CD4-positive, alpha-beta T cell treated with Interleukin-6 for 4 hours (primary cell): ENCODE measurements around the gene CRAMP1.

Experiments
- DNase-seq: peaks from one replicate; pipeline ENCODE4 v3.0.0-alpha.2; 2020; ENCODE audit warnings: mixed read lengths

Gene CRAMP1

DNA sequence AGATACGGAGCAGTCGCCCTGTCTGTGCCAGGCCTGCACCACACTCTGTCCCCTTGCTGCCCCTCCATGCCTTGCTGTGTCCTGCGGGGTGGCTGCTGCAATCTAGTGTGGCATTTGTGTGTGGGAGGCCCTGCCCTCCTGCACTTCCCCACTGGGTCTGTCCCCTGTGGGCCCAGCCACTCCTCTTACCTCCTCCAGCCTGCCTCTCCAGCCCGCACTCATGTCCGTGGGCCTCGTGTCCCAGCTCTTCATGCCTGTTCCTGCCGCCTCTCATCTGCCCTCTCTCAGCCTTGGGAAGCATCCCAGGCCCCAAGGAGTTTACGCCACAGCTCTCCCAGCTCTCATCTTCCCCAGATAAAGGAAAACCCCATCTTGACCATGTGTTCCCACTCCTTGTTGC is 26.6 kb downstream of the CRAMP1 start:
- no peak for DNase-seq

GRCh38 chr16:1639282-1639681 is 27.1 kb downstream of the CRAMP1 start:
- no peak for DNase-seq

- DNase-seq = no peak
Observed at GRCh38 chr16:1639860-1640259, 27.7 kb downstream of the CRAMP1 start.

DNA sequence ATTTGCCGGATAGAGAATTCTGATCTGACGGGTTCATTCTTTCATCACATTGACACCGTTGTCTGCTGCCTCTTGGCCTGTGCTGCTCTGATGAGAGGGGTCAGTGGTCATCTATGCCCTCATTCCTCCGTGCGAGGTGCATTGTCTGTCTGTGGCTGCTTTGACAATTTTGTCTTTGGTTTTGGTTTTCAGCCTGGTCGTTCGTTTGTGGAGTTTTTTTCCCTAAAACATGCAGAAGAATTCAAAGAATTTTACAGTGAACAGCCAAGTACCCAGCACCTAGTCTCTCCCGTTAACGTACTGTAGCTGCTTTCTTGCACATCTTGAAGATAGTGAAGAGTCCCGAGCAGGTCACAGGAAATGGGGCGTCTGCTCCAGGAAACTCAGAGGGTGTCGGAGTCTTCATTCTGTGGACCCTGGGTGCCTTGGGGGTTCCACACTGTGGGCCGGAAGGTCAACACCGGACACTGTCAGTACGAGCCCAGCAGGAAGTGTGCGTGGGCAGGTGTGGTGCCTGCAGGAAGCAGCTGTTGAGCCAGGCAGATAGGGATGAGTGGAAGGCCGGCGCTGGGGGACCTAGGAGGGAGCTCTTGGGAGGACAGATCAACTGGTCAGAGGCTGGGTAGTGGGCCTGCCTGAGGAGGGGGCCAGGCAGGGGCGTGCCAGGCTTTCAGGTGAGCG is 28.2 kb downstream of the CRAMP1 start:
- DNase-seq = no peak

- DNase-seq = no peak
Observed at GRCh38 chr16:1641261-1641660, 29.1 kb downstream of the CRAMP1 start.

- DNase-seq = no peak
Observed at GRCh38 chr16:1642148-1642547, 30.0 kb downstream of the CRAMP1 start.

DNA sequence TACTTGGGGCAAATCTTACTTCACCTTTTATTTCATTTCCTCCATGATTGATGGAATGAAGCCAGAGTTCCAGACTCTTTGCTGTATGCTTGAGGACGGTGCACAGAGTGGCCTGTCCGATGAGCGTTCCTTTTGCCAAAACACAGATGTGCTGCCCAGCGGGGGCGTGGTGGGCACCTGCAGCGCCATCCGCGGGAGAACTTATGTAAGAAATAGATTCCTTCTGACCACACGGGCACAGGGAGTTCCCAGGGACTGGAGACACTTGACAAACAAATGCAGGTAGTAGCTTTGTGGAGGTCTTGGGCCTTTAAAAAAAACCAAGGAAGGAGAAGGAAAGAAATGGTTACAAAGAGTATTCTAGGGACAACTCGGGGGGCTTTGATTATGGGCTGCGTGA is 30.6 kb downstream of the CRAMP1 start:
- DNase-seq = no peak

DNA sequence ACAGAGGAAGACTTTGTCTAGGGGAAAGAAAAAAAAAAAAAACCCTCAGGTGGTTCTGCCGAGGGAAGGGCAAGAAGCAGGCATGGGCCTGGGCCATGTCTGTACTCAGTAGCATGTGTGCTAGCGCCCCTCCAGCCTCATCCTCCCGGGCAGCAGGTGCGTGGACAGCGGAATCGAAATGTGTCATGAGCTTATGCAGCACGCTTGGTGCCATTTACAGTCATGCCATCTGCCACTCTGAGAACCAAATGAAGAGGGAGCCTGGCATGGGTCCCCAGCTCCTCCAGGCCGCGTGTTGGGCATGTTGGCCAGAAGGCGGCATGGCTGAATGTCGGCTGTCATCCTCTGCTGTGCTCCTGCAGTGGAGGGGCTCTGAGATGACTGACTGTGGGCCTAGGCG is 31.4 kb downstream of the CRAMP1 start:
- DNase-seq = no peak

GRCh38 chr16:1645914-1646525 is 33.9 kb downstream of the CRAMP1 start:
- DNase-seq = peak; percentile 54

DNA sequence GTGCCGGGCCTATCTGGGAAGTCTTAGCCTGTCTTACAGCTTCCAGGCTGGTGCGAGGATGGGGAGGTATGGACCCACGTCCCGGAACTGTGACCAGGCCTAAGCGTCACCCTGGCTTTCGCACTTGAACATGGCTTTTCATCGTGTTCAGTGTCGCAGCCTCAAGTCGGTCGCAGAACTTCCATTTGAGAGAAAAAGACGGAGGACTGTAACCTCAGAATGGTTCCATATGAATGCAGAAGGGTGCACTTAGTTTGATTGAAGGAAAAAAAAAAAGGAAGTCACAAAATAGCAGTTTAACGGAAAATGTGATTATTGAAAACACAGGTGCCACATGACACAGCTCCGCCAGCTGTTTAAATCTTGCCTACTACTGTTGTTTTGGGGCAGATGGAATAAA is 35.7 kb downstream of the CRAMP1 start:
- DNase-seq = no peak

DNA sequence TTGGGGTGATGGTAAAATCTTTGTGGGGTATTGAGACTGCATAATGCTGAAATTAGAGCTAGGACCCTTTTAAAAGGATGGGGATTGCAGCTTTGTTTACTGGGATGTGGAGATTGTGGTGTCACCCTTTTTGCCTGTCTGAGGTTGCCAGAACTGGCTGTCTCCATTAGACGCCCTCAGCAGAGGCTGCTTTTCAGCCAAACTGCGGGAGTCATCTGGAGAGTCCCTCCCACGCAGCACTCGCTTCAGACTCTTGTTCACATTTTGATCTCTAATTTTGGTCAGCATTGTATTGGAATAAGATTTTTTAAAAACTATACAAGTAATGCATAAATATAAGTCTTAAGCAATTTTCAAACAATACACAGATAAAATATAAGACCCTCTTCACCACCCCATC is 38.0 kb downstream of the CRAMP1 start:
- DNase-seq = no peak

GRCh38 chr16:1651094-1651973 is 39.2 kb downstream of the CRAMP1 start:
- DNase-seq = no peak

- no peak for DNase-seq
Observed at GRCh38 chr16:1651974-1652312, 39.8 kb downstream of the CRAMP1 start.

- no peak for DNase-seq
Observed at GRCh38 chr16:1653023-1653422, 40.9 kb downstream of the CRAMP1 start.

DNA sequence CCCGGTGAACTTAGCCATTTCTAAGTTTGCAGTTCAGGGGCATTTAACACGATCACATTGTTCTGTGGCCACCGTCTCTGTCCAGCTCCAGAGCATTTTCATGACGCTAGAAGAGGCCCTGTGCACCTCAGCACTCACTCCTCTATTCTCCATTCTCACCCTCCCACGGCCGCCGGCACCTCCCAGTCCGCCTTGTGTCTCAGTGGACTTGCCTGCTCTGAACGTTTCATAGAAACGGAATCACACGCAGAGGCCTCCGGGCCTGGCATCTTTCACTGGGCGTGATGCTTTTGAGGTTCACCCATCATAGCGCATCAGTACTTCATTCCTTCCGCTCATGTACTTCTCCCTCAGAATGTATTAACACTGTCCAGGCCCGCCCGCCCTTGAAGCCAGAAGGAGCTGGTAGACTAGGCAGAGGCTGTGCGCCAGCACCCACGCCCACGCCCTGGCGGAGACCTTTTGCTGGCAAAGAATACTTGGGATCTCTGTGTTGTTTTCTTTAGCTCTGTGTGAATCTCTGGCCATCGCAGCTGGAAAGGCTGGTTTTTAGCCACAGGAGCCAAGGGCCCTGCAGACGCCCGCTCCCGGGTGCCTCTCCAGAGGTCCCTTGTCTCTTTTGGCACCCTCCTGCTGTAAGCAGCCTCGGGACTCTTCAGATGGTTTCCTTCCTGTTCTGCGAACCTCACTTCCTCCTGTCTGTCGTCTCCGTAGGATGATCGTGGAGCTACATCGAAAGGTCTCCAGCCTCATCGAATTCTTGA is 42.5 kb downstream of the CRAMP1 start:
- DNase-seq = no peak

- DNase-seq = no peak
Observed at GRCh38 chr16:1655269-1655807, 43.2 kb downstream of the CRAMP1 start.

DNA sequence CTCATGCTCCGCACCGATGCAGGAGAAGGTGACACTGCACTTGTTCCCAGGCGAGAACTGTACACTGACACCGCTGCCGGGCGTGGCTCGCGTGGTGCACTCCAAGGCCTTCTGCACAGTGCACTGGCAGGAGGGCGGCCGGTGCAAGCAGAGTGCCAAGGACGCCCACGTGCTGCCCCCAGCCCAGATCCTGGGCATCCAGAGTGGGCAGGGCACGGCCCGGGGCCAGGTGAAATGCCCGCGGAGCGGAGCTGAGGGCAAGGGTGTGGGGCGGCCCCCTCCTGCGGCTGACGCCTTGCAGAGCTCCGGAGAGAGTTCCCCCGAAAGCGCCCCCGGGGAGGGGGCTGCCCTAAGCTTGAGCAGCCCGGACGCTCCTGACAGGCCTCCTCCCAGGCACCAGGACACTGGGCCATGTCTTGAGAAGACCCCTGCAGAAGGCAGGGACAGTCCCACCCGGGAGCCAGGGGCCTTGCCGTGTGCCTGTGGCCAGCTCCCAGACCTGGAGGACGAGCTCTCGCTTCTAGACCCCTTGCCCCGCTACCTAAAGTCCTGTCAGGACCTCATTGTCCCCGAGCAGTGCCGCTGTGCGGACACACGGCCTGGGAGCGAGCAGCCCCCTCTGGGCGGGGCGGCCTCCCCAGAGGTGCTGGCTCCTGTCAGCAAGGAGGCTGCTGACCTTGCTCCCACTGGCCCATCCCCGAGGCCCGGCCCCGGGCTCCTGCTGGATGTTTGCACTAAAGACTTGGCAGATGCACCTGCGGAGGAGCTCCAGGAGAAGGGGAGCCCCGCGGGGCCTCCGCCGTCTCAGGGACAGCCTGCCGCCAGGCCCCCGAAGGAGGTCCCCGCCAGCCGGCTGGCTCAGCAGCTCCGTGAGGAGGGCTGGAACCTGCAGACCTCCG is 44.0 kb downstream of the CRAMP1 start:
- no peak for DNase-seq

- DNase-seq = no peak
Observed at GRCh38 chr16:1656808-1657617, 44.9 kb downstream of the CRAMP1 start.

DNA sequence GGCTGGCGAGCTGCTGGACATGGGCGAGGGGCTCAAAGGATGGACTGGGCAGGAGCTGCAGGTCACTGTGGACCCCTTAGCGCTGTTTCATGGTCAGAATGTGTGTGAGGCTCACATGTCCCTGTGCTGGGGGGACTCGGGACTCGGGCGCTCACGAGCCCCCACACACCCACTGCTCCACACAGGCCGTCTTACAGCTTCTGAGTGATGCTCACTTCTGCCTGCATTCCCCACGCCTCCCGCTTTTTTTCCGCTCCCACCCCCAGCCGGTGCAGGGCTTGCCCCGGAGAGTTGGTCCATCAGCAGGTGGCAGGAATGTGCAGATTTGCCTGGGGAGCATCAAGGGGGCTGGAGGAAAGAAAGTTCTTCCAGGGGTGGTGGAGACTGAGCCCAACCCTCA is 45.7 kb downstream of the CRAMP1 start:
- no peak for DNase-seq

- no peak for DNase-seq
Observed at GRCh38 chr16:1659031-1659430, 46.9 kb downstream of the CRAMP1 start.

DNA sequence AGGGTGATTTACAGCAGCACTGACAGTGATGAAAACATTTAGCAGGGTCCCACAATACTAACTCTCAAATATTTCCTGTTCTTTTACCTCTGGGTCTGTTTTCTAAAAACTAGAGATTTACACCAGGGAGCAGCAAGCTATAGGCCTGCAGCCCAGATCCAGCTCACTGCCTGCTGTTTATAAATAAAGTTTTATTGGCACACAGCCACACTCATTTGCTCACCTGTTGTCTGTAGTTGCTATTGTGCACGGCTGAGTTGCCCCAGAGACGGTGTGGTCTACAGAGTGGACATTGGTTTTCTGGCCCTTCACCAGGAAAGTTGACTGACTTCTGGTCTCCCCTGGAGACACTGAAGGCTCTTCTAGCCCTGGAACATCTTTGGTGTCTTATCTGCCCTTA is 49.7 kb downstream of the CRAMP1 start:
- DNase-seq = no peak
